ENCODE results near the gene TJP1. TPM values are rescaled to one million over a fixed set of nuclear protein-coding genes. Genes with fewer than 3 reads are reported as not detected.

TJP1 gene
- total RNA-seq, 8 experiments from 2014 or later, result 25.1 to 375 (median 57.5) TPM

DNA sequence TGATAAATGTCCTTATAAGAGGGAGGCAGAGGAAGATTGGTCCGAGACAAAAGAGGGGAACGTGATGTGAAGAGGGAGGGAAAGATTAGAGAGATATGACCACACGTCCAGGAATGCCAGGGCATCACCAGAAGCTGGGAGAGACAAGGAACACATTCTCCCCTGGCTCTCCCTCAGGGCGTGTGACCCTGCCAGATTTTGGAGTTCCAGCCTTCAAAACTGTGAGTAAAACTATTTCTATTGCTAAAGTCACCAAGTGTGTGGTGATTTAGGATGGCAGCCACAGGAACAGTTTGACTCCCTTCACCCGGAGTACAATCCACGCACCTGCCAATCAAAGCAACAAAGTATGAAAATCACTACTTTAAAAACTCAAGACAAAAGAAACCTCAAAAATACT is 32.1 kb upstream of the TJP1 start:
- in situ Hi-C loops (cut with MboI; ENCODE audit: low pct_unique_long_range_greater_than_20kb in 2 of 9, low sequenced_read_pairs in 9 of 9, unreplicated experiment in 9 of 9), result no loop called here

DNA sequence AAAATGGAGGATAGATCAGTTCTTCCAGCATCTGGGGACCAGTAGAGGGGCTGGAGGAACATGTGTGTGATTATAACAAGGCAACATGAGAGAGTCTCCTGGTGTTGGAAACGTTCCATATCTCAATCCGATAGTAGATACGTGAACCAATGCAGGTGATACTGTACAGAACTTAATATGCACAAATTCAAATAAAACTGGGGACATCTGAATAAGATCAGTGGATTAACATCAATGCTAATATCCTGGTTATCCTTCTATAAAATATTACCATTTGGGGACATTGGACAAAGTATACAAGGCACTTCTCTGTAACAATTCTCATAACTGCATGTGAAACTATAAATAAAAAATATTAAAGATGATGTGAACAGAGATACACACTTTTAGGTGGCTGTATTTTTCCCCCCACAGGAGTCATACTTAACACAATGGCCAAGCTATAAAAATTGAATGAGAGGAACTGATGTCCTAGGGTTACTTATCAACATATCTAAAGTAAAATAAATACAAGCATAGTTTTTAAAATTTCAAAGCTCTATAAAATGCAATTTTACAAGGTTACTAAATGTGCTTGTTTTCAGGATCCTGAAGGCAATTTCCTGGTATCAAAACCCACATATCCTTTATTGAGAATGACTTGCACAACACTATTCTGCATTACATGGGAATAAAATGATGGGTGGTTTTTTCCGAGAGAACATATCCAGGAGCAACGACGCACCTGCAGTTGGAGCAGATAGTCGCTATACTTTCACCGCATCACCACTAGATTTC is 31.1 kb upstream of the TJP1 start:
- no peak overlapping the region for H3K4me3 ChIP-seq
- peaks cover 0 to 2% of the 10 kb centered on the region in 2 donors for H3K4me1 ChIP-seq (replicated peaks in 1 of 2)
- ATAC-seq (replicated peaks in 6 of 8), result no peak
- H3K27ac ChIP-seq, result no peak overlapping the region
- in situ Hi-C loops (cut with MboI; ENCODE audit: low pct_unique_long_range_greater_than_20kb in 2 of 9, low sequenced_read_pairs in 9 of 9, unreplicated experiment in 9 of 9), result no loop called here
- 20 to 100% (median 85%) methylated on average over 3 to 8 of the region's 8 CpGs; no CpG with 5 or more reads in 1 of the 10 experiments for WGBS, 10 experiments

More for the DNA sequence above, 32.1 kb upstream of the TJP1 start:
- 50 to 100% (median 79%) methylated on average over 2 to 5 of the region's 6 CpGs; no CpG with 5 or more reads in 1 of the 10 experiments for WGBS, 10 experiments
- Histone ChIP-seq H3K27ac (no peak overlapping the region), H3K4me3 (no peak overlapping the region), H3K4me1 (replicated peaks in 1 of 2) (peaks cover 0 to 2% of the 10 kb centered on the region in 2 donors)
- ATAC-seq (replicated peaks in 6 of 8), result no peak

DNA sequence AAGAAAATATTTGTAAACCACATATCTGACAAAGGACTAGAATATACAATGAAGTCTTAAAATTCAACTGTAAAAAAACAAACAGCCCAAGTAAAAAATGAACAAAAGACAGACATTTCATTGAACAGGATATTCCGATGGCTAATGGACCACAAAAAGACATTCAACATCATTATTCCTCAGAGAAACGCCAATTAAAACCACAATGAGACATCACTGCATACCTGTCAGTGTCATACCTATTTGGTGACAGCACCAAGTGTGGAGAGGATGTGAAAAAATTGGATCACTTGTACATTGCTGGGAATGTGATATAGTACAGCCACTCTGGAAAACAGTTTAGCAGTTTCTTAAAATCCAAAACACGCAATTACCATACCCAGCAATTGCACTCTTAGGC is 29.9 kb upstream of the TJP1 start:
- ATAC-seq (replicated peaks in 6 of 8), result no peak
- no peak overlapping the region for H3K27ac ChIP-seq
- H3K4me3 ChIP-seq, result no peak overlapping the region
- 17 to 100% (median 83%) methylated on average over 1 to 3 of the region's 3 CpGs; no CpG with 5 or more reads in 1 of the 10 experiments for WGBS, 10 experiments
- no peaks in the 10 kb centered on the region for H3K4me1 ChIP-seq (replicated peaks in 1 of 2)
- in situ Hi-C loops (cut with MboI; ENCODE audit: low pct_unique_long_range_greater_than_20kb in 2 of 9, low sequenced_read_pairs in 9 of 9, unreplicated experiment in 9 of 9), result no loop called here

DNA sequence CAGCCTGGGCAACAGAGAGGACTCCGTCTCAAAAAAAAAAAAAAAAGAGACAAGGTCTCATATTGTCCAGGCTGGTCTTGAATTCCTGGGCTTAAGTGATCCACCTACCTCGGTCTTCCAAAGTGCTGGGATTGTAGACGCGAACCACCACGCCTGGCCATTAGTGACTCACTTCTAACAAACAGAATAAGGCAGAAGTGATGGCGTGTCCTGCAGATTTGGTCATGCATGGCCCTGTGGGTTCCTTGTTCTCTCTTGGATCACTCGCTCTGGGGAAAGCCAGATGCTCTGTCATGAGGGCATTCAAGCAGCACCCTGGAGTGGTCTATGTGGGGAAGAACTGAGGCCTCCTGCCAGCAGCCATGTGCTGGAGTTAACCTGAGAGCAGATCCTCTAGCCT is 27.4 kb upstream of the TJP1 start:
- in situ Hi-C loops (cut with MboI; ENCODE audit: low pct_unique_long_range_greater_than_20kb in 2 of 9, low sequenced_read_pairs in 9 of 9, unreplicated experiment in 9 of 9), result no loop called here
- peak in 1 of 8 experiments; percentile 42 for ATAC-seq (replicated peaks in 6 of 8)
- H3K4me1 ChIP-seq (replicated peaks in 1 of 2), result no peaks in the 10 kb centered on the region
- 84 to 100% (median 97%) methylated on average over 1 to 7 of the region's 7 CpGs; no CpG with 5 or more reads in 3 of the 10 experiments for WGBS, 10 experiments
- no peak overlapping the region for H3K27ac ChIP-seq
- H3K4me3 ChIP-seq, result no peak overlapping the region

DNA sequence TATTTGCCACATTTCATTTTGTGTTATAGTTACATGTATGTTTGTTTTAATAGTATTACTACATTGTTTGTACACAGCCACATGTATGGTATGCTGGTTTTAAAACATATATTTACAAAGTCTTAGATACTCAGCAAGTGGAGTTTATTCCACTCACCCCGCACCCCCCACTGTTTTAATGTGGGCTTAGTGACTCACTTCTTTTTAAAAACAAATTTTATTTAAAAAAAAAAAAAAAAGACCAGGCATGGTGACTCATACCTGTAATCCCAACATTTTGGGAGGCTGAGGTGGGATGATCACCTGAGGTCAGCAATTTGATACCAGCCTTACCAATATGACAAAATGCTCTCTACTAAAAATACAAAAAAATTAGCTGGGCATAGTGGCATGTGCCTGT is 26.9 kb upstream of the TJP1 start:
- in situ Hi-C loops (cut with MboI; ENCODE audit: low pct_unique_long_range_greater_than_20kb in 2 of 9, low sequenced_read_pairs in 9 of 9, unreplicated experiment in 9 of 9), result no loop called here
- WGBS, 10 experiments, result 50 to 100% (median 86%) methylated on average over 1 of the region's 1 CpG; no CpG with 5 or more reads in 2 of the 10 experiments
- Histone ChIP-seq H3K27ac (no peak overlapping the region), H3K4me1 (replicated peaks in 1 of 2) (no peaks in the 10 kb centered on the region), H3K4me3 (no peak overlapping the region)
- ATAC-seq (replicated peaks in 6 of 8), result no peak

DNA sequence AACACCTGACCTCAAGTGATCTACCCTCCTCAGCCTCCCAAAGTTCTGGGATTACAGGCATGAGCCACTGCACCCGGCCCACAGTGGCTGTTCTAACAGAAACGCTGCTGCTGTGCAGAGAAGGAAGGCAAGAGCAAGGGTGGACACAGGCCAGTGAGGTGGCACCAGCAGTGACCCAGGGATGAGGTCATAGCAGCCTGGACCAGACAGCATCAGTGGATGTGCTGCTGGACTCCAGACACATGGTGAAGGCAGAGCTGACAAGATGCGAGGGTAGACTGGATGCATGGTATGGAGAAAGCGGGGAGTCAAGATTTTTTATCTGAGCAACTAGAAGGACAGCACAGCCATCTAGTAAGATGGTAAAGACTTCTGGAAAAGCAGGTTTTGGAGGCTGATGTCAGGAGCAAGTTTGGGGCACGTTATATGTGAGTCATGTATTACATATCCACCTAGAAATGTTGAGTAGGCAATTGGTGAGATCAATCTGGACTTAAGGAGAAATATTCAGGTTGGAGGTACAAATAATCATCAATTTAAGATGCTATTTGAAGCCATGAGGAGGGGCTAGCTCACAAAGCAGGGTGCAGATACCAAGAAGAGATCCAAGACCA is 22.1 kb upstream of the TJP1 start:
- WGBS, 10 experiments, result 71 to 100% (median 87%) methylated on average over 1 to 5 of the region's 5 CpGs; no CpG with 5 or more reads in 3 of the 10 experiments
- ATAC-seq (replicated peaks in 6 of 8), result peak in 4 of 8 experiments; percentile 9 to 43 (median 24)
- no peak overlapping the region for H3K27ac ChIP-seq
- no peak overlapping the region for H3K4me3 ChIP-seq
- in situ Hi-C loops (cut with MboI; ENCODE audit: low pct_unique_long_range_greater_than_20kb in 2 of 9, low sequenced_read_pairs in 9 of 9, unreplicated experiment in 9 of 9), result no loop called here
- H3K4me1 ChIP-seq (replicated peaks in 1 of 2), result no peaks in the 10 kb centered on the region

DNA sequence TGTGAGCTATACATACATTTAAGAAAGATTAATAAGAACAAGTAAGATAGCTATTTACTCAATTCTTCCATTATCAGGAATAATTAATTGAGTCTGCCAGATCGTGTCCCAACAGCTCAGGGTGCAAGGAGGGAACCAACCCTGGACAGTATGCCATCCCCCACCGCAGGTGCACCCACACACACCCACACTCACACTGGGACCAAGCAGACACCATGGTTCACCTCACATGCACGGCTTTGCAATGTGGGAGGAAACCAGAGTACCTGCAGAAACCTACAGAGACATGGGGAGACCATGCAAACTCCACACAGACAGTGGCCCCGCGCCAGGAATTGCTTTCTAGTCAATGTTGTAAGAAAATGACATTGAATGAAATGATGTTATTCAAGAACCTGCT is 20.0 kb upstream of the TJP1 start:
- 80 to 100% (median 100%) methylated on average over 1 to 5 of the region's 5 CpGs; no CpG with 5 or more reads in 2 of the 10 experiments for WGBS, 10 experiments
- ATAC-seq (replicated peaks in 6 of 8), result no peak
- no peak overlapping the region for H3K27ac ChIP-seq
- H3K4me1 ChIP-seq (replicated peaks in 1 of 2), result no peaks in the 10 kb centered on the region
- in situ Hi-C loops (cut with MboI; ENCODE audit: low pct_unique_long_range_greater_than_20kb in 2 of 9, low sequenced_read_pairs in 9 of 9, unreplicated experiment in 9 of 9), result no loop called here
- no peak overlapping the region for H3K4me3 ChIP-seq

DNA sequence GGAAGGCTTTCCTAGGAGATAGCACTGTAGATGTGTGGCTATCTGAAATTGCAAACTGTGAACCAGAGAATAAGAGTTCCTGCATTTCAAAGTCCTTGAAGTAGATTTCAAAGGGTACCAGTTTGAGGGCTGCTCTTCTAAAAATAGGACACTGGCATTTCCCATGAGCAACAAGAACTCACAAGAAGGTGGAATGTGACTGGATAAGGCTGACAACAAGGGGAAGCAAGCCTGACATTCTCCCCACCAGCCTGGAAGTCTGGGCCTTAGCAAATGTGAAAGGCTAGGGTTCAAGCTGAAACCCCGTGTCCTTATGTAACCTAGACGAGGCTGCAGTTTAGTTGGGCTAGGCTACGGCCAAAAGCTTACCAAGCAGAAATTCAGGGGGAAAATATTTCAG is 18.7 kb upstream of the TJP1 start:
- Histone ChIP-seq H3K4me3 (no peak overlapping the region), H3K27ac (no peak overlapping the region), H3K4me1 (replicated peaks in 1 of 2) (no peaks in the 10 kb centered on the region)
- in situ Hi-C loops (cut with MboI; ENCODE audit: low pct_unique_long_range_greater_than_20kb in 2 of 9, low sequenced_read_pairs in 9 of 9, unreplicated experiment in 9 of 9), result no loop called here
- no peak for ATAC-seq (replicated peaks in 6 of 8)
- 60 to 100% (median 90%) methylated on average over 1 to 3 of the region's 3 CpGs; no CpG with 5 or more reads in 2 of the 10 experiments for WGBS, 10 experiments

DNA sequence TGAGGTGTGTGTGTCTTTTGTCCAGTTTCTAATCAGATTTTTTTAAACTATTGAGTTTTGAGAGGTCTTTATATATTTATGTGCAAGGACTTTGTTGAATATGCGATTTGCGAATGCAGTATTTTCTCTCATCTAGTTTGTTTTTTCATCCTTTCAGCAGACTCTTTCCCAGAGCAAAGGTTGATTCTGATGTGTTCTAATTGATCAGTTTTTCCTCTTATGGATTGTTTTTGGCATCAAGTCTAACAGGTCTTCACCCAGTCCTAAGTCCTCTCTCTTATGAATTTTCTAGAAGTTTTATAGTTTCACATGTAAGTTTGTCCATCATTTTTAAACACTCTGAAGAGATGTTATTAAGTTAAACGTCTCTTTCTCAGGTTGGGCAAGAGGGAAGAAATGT is 17.8 kb upstream of the TJP1 start:
- H3K4me1 ChIP-seq (replicated peaks in 1 of 2), result no peaks in the 10 kb centered on the region
- 27 to 100% (median 93%) methylated on average over 2 to 3 of the region's 3 CpGs for WGBS, 10 experiments
- H3K27ac ChIP-seq, result no peak overlapping the region
- ATAC-seq (replicated peaks in 6 of 8), result no peak
- in situ Hi-C loops (cut with MboI; ENCODE audit: low pct_unique_long_range_greater_than_20kb in 2 of 9, low sequenced_read_pairs in 9 of 9, unreplicated experiment in 9 of 9), result no loop called here
- no peak overlapping the region for H3K4me3 ChIP-seq

DNA sequence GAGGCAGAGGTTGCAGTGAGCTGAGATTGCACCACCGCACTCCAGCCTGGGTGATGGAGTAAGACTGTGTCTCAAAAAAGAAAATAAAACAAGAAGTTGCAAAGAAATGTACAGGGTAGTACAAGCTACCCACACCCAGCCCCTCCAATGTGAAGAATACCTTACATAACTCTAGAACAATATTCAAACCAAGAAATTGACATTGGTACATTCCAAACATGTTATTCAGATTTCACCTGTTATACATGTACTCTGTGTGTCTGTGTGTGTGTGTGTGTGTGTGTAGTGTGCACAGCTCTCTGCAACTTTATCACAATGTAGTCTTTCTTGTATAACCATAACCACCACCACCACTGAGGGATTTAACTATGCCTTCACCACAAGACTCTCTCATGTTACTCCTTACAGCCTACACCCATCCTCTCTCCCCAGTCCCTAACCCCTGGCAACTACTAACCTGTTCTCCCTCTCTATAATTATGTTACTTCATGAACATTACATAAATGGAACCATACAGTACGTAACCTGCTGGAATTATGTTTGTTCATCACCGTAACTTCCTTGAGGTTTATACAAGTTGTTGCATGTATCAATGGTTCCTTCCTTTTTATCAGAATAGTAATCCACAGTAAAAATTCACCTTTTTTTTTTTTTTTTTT is 16.2 kb upstream of the TJP1 start:
- in situ Hi-C loops (cut with MboI; ENCODE audit: low pct_unique_long_range_greater_than_20kb in 2 of 9, low sequenced_read_pairs in 9 of 9, unreplicated experiment in 9 of 9), result no loop called here
- ATAC-seq (replicated peaks in 6 of 8), result no peak
- no peaks in the 10 kb centered on the region for H3K4me1 ChIP-seq (replicated peaks in 1 of 2)
- 40 to 100% (median 100%) methylated on average over 1 to 3 of the region's 3 CpGs; no CpG with 5 or more reads in 1 of the 10 experiments for WGBS, 10 experiments
- no peak overlapping the region for H3K4me3 ChIP-seq
- no peak overlapping the region for H3K27ac ChIP-seq

DNA sequence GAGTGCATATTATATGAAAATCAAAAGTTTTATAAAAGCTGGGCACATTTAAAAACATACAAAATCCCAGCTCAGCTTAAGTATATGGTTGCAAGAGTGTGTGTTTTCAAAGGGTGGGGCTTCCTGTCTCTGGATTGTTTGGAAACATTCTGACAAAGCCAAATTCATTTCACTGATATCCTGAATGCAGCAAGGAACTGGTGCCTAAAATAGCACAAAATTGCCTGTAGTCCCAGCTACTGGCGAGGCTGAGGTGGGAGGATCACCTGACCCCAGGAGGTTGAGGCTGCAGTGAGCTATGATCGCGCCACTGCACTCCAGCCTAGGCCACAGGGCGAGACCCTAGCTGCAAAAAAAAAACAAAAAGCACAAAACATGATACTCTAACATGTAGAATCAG is 13.0 kb upstream of the TJP1 start:
- H3K27ac ChIP-seq, result no peak overlapping the region
- in situ Hi-C loops (cut with MboI; ENCODE audit: low pct_unique_long_range_greater_than_20kb in 2 of 9, low sequenced_read_pairs in 9 of 9, unreplicated experiment in 9 of 9), result no loop called here
- H3K4me3 ChIP-seq, result no peak overlapping the region
- WGBS, 10 experiments, result 0 to 100% (median 87%) methylated on average over 1 to 4 of the region's 4 CpGs; no CpG with 5 or more reads in 4 of the 10 experiments
- H3K4me1 ChIP-seq (replicated peaks in 1 of 2), result no peaks in the 10 kb centered on the region
- ATAC-seq (replicated peaks in 6 of 8), result peak in 3 of 8 experiments; percentile 90 to 95 (median 92)

DNA sequence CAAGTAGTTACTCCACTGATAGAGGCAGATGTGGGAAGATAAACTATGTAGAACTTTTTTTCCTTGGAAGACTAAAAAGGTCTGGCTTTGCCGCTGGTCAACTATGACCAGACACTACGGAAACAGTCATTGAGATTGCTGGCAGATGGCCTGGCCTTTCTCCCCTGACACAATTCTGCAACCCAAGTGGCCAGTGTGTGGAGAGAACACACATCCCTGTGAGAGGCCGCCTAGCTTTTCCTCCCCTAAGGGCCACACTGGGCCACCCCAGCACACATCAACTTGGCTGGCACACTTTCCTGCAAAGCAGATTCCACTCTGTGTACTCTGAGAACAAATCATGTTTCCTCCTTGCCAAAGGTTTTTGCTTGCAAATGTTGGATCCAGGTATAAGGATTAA is 10.4 kb upstream of the TJP1 start:
- no peak overlapping the region for H3K27ac ChIP-seq
- H3K4me1 ChIP-seq (replicated peaks in 1 of 2), result no peaks in the 10 kb centered on the region
- 50 to 100% (median 90%) methylated on average over 1 to 2 of the region's 3 CpGs; no CpG with 5 or more reads in 3 of the 10 experiments for WGBS, 10 experiments
- in situ Hi-C loops (cut with MboI; ENCODE audit: low pct_unique_long_range_greater_than_20kb in 2 of 9, low sequenced_read_pairs in 9 of 9, unreplicated experiment in 9 of 9), result no loop called here
- H3K4me3 ChIP-seq, result no peak overlapping the region
- ATAC-seq (replicated peaks in 6 of 8), result no peak
